ENCODE measurements around the gene ARHGEF12.

- TF ChIP-seq CTCF (IDR thresholded peaks at IDR 0.05) (no peak), POLR2A (IDR thresholded peaks at IDR 0.05) (no peak), EP300 (IDR thresholded peaks at IDR 0.05) (no peak)
Measured at GRCh38 chr11:120538707-120539106, 202.5 kb downstream of the ARHGEF12 start.
